GM12892 (cell line): ENCODE results near the gene STN1.

Experiments
- POLR2A ChIP-seq: IDR thresholded peaks from 2 replicates; pipeline ENCODE4 v1.6.1; 2011; ENCODE audit warnings: low read depth, low read length, control low read depth
- POLR2AphosphoS5 ChIP-seq: IDR thresholded peaks from 2 replicates; pipeline ENCODE4 v1.6.1; 2011; ENCODE audit warnings: low read depth, low read length, control low read depth
- TAF1 ChIP-seq: IDR thresholded peaks from 2 replicates; pipeline ENCODE4 v1.6.1; 2011; ENCODE audit warnings: low read depth, mild to moderate bottlenecking, control low read depth, low read length, borderline replicate concordance

GRCh38 chr10:103850572-103850895 is 67.5 kb downstream of the STN1 start:
- TF ChIP-seq TAF1 (no peak), POLR2A (no peak), POLR2AphosphoS5 (no peak)
